HG02973 (cell line): ENCODE data around the gene LGI4.

Experiments
- ATAC-seq: cut with Tn5 transposase; IDR thresholded peaks from one replicate; pipeline ENCODE4 v1.9.1; 2021; ENCODE audit warnings: moderate library complexity; ENCODE audit not compliant: unreplicated experiment

Gene LGI4

DNA sequence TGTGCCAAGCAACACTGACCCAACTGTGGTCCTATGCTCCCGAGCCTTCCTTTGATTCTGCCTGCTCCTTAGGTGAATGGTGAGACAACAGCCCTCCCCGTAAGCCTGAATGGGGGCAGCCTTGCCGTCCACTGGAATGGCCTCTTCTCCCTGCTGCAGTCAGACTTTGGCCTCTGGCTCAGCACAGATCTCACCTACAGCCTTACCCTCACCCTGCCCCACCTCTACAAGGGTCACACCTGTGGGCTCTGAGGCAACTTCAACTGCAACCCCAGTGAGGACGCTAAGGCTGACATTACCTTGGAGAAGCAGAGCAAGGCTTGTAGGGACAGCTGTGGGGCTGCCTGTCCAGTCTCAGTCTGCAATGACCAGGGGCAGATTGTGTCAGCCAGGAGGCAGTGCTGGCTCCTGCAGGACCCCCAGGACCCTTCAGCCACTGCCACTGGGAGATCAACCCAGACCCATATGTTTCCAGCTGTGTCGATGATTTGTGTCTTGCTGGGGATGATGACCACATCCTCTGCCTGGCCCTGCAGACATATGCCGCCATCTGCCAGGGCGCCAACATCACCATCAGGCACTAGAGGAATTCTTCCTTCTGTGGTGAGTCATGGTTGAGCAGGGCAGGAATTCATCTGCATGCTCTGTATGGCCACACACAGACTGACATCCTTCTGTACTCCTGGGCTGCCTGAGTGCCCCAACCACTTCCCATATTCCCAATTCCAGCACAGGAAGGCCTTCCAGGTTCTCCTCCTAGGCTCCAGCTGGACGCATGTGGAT, 46.5 kb downstream of the LGI4 start:
- ATAC-seq = no peak

- ATAC-seq = no peak
These were observed 47.5 kb downstream of the LGI4 start for GRCh38 chr19:35087393-35087792.

- ATAC-seq = no peak
These were observed 48.4 kb downstream of the LGI4 start for GRCh38 chr19:35086455-35086854.

DNA sequence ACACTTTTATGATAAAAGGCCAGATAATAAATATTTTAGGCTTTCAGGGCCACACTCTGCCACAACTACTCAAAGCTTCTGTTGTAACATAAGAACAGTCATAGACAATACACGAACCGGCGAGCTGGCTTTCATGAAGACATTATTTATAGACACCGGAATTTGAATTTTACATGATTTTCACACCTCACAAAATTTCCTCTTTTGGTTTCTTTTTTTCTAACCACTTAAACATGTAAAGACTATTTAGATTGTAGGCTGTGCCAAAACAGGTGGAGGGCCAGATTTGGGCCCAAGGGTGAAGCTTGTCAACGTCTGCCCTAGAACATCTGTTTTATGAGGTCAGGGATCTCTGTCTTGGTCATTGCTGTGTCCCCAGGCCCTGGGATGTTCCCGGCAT, 48.9 kb downstream of the LGI4 start:
- ATAC-seq = no peak

DNA sequence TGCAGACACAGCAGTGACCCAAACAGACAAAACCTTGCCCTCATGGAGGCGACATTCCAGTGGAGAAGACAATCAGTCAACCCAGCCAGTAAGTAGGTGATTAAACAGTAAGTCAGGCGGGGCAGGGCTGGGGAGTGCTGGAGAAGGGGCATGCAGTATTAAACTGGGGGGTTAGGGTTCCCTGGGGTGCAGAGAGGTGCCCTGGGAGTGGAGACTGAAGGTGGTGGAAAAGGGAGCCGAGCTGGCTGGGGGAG, 50.4 kb downstream of the LGI4 start:
- ATAC-seq = no peak

DNA sequence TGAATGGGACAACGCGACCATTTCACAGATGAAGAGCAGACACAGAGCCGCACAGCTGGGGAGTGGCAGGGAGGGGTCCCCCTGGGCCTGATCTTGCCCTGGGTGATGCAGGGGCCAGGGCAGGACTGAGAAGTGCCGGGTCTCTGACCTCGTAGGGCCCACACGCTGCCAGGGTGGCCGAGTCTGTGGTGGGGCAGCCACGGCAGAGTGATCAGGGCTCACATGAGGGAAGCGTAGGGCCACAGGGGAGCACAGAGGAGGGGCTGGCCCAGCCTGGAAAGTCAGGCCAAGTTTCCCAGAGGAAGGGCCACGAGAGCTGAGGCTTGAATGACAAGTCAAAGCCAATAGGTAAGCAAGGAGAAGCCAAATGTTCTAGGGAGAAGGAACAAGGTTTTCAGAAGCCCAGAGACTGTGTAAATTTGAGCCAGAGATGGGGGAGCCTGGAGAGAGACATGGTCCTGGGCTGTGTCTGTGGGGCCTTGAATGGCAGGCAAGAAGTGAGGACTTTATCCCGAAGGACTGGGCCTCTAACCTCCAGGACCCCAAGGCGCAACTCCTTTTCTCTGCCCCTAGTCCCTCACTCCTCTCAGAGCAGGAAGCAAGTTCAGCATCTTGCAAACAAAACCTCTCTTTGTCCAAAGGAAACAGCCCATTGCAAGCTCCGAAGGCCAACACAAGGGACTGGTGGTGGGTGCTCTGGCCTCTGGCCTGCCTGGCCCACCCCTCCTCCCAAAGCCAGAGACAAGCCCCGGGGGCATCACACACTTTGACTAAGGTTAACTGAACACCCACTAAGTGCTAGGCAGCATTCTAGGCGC, 51.0 kb downstream of the LGI4 start:
- ATAC-seq = no peak

DNA sequence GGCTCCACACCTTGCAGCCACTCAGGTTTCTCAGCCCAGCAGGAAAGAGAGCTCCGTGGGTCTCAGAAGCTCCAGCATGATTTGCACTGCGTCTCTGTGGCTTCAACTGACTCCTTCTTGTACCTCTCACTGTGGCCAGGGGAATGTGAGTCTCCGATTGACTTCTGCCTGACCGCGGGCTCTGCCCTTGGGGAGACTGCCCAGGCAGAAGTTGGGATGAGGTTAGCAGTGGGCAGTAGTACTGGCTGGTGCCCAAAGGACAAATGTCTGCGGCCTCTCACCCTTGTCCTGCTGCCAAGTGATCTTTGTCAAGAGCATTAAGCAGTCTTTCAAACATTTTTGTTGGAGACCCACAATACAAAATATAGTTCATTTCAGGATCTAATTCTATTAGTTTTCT, 53.7 kb downstream of the LGI4 start:
- no peak for ATAC-seq

DNA sequence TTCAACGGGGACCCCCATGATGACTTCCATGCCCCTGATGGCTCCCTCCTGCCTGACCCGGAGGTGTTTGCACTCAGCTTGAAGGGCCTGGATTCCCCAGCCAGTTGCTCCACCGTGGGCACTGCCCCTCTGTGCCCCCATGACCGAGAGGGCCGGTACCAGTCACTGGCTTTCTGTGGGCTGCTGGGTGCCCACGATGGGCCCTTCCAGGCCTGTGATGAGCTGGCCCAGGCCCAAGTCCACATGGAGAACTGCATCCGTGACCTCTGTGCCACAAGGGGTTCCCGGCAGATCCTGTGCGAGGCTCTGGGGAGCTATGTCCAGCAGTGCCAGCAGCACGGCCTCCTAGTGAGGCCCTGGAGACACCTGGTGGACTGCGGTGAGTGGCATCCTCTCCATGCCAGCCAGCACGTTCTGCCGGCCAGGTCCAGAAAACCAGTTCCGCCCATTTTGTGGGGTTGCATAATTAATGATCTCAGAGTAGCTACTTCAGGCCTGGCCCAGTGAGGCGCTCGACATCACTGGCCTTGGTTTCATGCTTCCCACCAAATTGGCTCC, 54.2 kb downstream of the LGI4 start:
- ATAC-seq = no peak

DNA sequence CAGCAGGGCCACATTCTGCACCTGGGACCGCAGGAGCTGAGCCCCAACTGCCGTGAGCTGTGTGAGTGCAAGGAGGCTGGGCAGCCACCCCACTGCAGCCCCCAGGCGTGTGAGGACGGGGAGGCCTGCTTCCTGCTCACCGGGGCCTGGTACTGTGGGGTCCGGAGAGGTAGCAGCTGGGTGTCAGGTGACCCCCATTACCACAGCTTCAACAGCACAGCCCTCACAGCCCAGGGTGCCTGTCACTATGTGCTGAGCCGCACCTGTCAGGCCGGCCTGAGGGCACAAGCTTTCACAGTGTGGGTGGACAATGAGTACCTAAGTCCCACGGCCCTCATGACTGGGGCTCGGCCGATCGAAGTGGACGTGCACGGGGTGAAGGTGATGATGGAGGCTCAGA, 55.0 kb downstream of the LGI4 start:
- no peak for ATAC-seq

DNA sequence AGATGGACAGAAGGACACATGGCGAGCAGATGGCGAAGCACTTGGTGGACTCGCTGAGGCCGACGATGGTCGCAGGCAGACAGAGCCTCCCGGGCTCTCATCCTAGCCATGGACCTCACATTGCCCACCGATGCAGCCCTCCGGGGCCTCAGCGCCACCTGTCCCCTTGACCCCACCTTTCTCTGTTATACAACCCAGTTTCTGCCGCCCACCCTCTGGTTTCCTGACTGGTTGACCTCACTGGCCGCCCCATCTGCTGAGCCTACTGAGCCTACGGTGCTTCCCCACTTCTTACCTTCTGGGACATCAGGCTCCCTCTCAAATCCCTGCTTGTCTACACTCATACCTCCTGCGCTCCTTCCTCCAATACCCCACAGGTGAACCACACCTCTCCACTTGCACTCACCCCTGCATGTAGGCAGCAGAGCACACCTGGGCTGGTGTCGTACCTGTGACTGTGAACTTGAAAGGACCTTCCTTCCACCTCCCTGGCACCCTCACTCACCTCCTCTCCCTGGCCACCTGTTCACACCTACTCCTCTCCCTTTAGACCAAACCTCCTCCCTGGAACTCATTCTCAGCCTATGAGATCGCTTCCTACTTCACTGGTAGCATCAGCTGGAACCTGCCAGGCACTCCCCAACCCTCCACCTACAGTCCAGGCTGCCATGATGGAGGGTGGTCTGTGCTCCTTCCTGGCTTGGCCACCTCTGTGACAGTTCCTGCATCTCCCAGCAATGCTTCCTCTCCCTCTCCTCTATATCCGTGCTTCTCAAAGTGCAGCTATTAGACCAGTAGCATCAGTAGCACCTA, 57.2 kb downstream of the LGI4 start:
- no peak for ATAC-seq

DNA sequence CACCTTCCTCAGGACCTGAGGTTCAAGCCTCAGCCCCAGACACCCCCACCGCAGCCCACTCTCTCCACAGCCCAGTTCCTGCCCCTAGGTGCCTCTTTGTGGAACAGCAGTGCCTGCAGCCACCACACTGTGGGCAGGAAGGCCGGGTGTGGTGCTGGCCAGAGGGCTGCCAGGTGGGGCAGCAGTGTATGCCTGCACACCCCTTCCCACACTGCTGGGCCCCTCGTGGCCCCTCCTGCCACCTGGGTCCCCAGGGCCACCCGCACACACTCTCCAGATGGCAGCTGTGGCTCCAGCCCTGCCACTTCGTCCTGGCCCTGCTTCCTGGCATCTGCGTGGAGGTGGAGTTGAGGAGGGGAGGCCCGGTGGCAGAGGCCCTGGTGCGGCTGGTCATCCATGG, 58.2 kb downstream of the LGI4 start:
- no peak for ATAC-seq

- ATAC-seq = no peak
These were observed 58.9 kb downstream of the LGI4 start for GRCh38 chr19:35076026-35076370.

DNA sequence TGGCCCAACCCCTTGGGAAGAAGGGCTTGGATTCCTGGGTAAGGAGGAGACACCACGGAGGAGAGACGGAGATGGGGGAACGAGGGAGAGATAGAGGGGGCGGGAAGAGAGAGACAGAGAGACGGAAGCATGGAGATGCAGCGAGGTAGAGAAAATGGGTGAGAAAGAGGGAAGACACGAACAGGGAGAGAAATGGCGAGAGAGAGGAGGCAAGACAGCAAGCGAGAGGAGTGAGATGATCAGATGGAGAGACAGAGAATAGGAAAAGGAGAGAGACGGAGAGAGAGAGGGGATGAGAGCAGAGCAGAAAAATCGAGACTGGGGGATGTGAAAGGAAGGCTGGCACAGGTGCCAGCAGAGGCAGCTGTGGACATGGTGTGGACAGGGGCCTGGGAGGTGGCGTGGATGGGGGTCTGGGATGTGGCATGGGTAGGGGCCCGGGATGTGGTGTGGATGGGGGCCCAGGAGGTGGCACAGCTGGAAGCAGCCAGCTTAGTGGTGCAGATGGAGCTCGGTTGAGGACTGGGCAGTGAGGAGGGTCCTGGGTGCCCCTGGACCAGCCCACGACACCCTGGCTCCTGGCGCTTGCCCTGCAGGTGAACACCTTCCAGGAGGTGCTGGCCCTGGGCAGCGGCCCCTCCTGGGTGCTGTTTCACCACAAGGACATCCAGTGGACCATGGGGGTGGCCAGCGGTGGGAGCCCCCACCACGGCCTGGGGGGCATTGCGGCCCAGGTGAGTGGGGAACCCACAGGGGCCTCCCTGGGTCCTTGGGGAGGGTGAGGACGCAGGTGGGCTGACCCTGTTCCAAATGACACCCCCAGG, 59.4 kb downstream of the LGI4 start:
- no peak for ATAC-seq
